CD14-positive monocyte (primary cell): ENCODE data around the gene VPS8. TPM values are rescaled to one million over a fixed set of nuclear protein-coding genes. Genes with fewer than 3 reads are reported as not detected.

Source experiments
- DNase-seq, 3 donors: peaks; one replicate each; pipeline ENCODE4 v3.0.0-alpha.2; 2011 to 2022
- H2AFZ ChIP-seq: 2 replicates; pipeline ENCODE4 v1.6.0; 2012; ENCODE audit warnings: mild to moderate bottlenecking, low read depth, low read length, inconsistent platforms; ENCODE audit not compliant: insufficient read depth, poor library complexity, severe bottlenecking
- H3K27ac ChIP-seq, 2 donors: 1 replicate in 1 of 2; 2 replicates in 1 of 2; pipeline ENCODE4 v1.5.1; 2012 to 2013; ENCODE audit warnings: low read length in 2 of 2, control low read depth in 1 of 2, inconsistent platforms in 1 of 2, low read depth in 1 of 2, mild to moderate bottlenecking in 1 of 2
- H3K27me3 ChIP-seq, 2 donors: one replicate each; pipeline versions ENCODE4 v1.6.0 to v1.6.1; 2011 to 2013; ENCODE audit warnings: low read length in 2 of 2; ENCODE audit not compliant: control insufficient read depth in 2 of 2, insufficient read depth in 2 of 2
- H3K36me3 ChIP-seq, 2 donors: replicated peaks in 1 of 2; 1 replicate in 1 of 2; 2 replicates in 1 of 2; pipeline versions ENCODE4 v1.5.1 to v1.6.1; 2012 to 2013; ENCODE audit warnings: low read length in 2 of 2, control low read depth in 1 of 2, inconsistent platforms in 1 of 2, mild to moderate bottlenecking in 1 of 2; ENCODE audit not compliant: insufficient read depth in 2 of 2, control insufficient read depth in 1 of 2
- H3K4me1 ChIP-seq, 2 donors: 1 replicate in 1 of 2; 2 replicates in 1 of 2; pipeline versions ENCODE4 v1.5.1 to v1.6.1; 2012 to 2013; ENCODE audit warnings: low read length in 2 of 2, control low read depth in 1 of 2, inconsistent platforms in 1 of 2, mild to moderate bottlenecking in 1 of 2, moderate library complexity in 1 of 2; ENCODE audit not compliant: insufficient read depth in 2 of 2, control insufficient read depth in 1 of 2
- H3K4me2 ChIP-seq: replicated peaks from 2 replicates; pipeline ENCODE3; 2012; ENCODE audit warnings: low read length, moderate library complexity, mild to moderate bottlenecking; ENCODE audit not compliant: poor library complexity, severe bottlenecking; ENCODE audit errors: extremely low read depth
- H3K4me3 ChIP-seq, 3 experiments: fragments of 200-600 bp in 1 of 3; sonication (generic) in 1 of 3; replicated peaks in 1 of 3; 1 replicate in 2 of 3; 2 replicates in 1 of 3; pipeline ENCODE4 v1.5.1; 2011 to 2013; ENCODE audit warnings: low read length in 3 of 3, mild to moderate bottlenecking in 3 of 3, control low read depth in 2 of 3, low read depth in 2 of 3, inconsistent platforms in 1 of 3, moderate library complexity in 1 of 3
- H3K79me2 ChIP-seq: 2 replicates; pipeline ENCODE4 v1.6.0; 2012; ENCODE audit warnings: mild to moderate bottlenecking, control low read depth, inconsistent platforms, low read length, moderate library complexity; ENCODE audit not compliant: insufficient read depth
- H3K9ac ChIP-seq: 2 replicates; pipeline ENCODE4 v1.6.0; 2017; ENCODE audit warnings: low read length, mild to moderate bottlenecking; ENCODE audit not compliant: insufficient read depth, poor library complexity, severe bottlenecking
- H3K9me3 ChIP-seq, 2 donors: replicated peaks in 1 of 2; 1 replicate in 1 of 2; 2 replicates in 1 of 2; pipeline versions ENCODE4 v1.5.1 to v1.6.1; 2012 to 2013; ENCODE audit warnings: low read length in 2 of 2, control low read depth in 1 of 2; ENCODE audit not compliant: control insufficient read depth in 1 of 2, insufficient read depth in 1 of 2
- H4K20me1 ChIP-seq: 2 replicates; pipeline ENCODE4 v1.6.0; 2012; ENCODE audit warnings: mild to moderate bottlenecking, low read length, control low read depth, moderate library complexity; ENCODE audit not compliant: insufficient read depth
- H3K27ac Mint-ChIP-seq, 7 donors: one replicate each; pipeline ENCODE4 v1.8.0; 2020; ENCODE audit warnings: mild to moderate bottlenecking in 7 of 7, mixed read lengths in 7 of 7, moderate library complexity in 6 of 7, inconsistent platforms in 2 of 7
- H3K27me3 Mint-ChIP-seq, 3 donors: one replicate each; pipeline ENCODE4 v1.8.0; 2021 to 2022; ENCODE audit warnings: low read depth in 3 of 3, mild to moderate bottlenecking in 3 of 3, mixed read lengths in 3 of 3, moderate library complexity in 3 of 3, inconsistent platforms in 1 of 3
- H3K36me3 Mint-ChIP-seq, 2 donors: one replicate each; pipeline ENCODE4 v1.8.0; 2020; ENCODE audit warnings: mixed read lengths in 2 of 2, inconsistent platforms in 1 of 2, mild to moderate bottlenecking in 1 of 2
- H3K4me1 Mint-ChIP-seq: one replicate; pipeline ENCODE4 v1.8.0; 2020; ENCODE audit warnings: mild to moderate bottlenecking, mixed read lengths
- H3K4me3 Mint-ChIP-seq, 2 donors: one replicate each; pipeline ENCODE4 v1.8.0; 2020; ENCODE audit warnings: mild to moderate bottlenecking in 2 of 2, mixed read lengths in 2 of 2, moderate library complexity in 1 of 2
- H3K9me3 Mint-ChIP-seq, 7 donors: one replicate each; pipeline ENCODE4 v1.8.0; 2020 to 2022; ENCODE audit warnings: mixed read lengths in 7 of 7, mild to moderate bottlenecking in 6 of 7, moderate library complexity in 6 of 7, inconsistent platforms in 2 of 7
- CTCF ChIP-seq: fragments of 200-600 bp; IDR thresholded peaks from one replicate; pipeline ENCODE4 v1.8.0; 2022; ENCODE audit warnings: antibody characterized with exemption, mild to moderate bottlenecking
- WGBS: methylation state at CpG from one replicate; pipeline ENCODE4 v1.1.5; 2013; ENCODE audit warnings: missing lambda C conversion rate; ENCODE audit not compliant: insufficient coverage; 5-methylcytosine and 5-hydroxymethylcytosine counted together
- intact Hi-C, 2 donors: fragments of 100-400 bp; cut with micrococcal nuclease; formaldehyde crosslinking; loops; one replicate each; pipeline versions ENCODE4 v1.15.0 to v1.15.1; 2023
- polyA plus RNA-seq, 3 donors: library from polyadenylated mRNA; depleted of rRNA in 1 of 3; unstranded in 2 of 3; stranded (reverse) in 1 of 3; fragments of 300-500 nt in 2 of 3; fragments of >200 nt in 1 of 3; fragmentation: Illumina TruSeq in 2 of 3; gene quantifications; 1 replicate in 2 of 3; 2 replicates in 1 of 3; pipeline ENCODE4 v1.2.3, GENCODE V29; 2012 to 2021

The VPS8 gene
- polyA plus RNA-seq, 3 donors, result 22.0 to 42.3 (median 29.2) TPM

GRCh38 chr3:184981071-184981470 lies 169.1 kb downstream of the VPS8 start:
- H3K36me3 Mint-ChIP-seq, result peaks cover 78 to 87% of the 10 kb centered on the region in 2 donors
- Histone ChIP-seq H3K9ac (no peak overlapping the region), H3K4me3 (no peak overlapping the region), H3K4me1 (no peaks in the 10 kb centered on the region), H4K20me1 (peaks cover 6% of the 10 kb centered on the region), H2AFZ (no peak overlapping the region), H3K36me3 (peaks cover 33 to 83% of the 10 kb centered on the region in 2 donors), H3K4me2 (no peak overlapping the region), H3K27me3 (no peaks in the 10 kb centered on the region), H3K27ac (no peak overlapping the region), H3K79me2 (no peaks in the 10 kb centered on the region), H3K9me3 (no peaks in the 10 kb centered on the region)
- DNase-seq, result no peak
- H3K4me1 Mint-ChIP-seq, result peaks cover 2% of the 10 kb centered on the region
- no peak for TF ChIP-seq CTCF
- no peaks in the 10 kb centered on the region for H3K27me3 Mint-ChIP-seq
- H3K9me3 Mint-ChIP-seq, result peaks cover 0 to 6% (median 0%) of the 10 kb centered on the region in 7 donors
- WGBS, result 80% methylated on average over 1 of the region's 3 CpGs
- H3K4me3 Mint-ChIP-seq, result no peak overlapping the region
- H3K27ac Mint-ChIP-seq, result no peak overlapping the region
- intact Hi-C loops, result no loop called here

- intact Hi-C loops, result no loop called here
- H3K79me2 ChIP-seq, result no peaks in the 10 kb centered on the region
- H3K36me3 ChIP-seq, result peaks cover 39 to 84% of the 10 kb centered on the region in 2 donors
- H3K27ac ChIP-seq, result no peak overlapping the region
- no peak overlapping the region for H3K4me3 Mint-ChIP-seq
- peaks cover 6% of the 10 kb centered on the region for H4K20me1 ChIP-seq
- H3K9me3 ChIP-seq, result no peaks in the 10 kb centered on the region
- H3K9me3 Mint-ChIP-seq, result peaks cover 0 to 2% (median 0%) of the 10 kb centered on the region in 7 donors
- no peaks in the 10 kb centered on the region for H3K4me1 ChIP-seq
- no peak for DNase-seq
- peaks cover 76 to 85% of the 10 kb centered on the region in 2 donors for H3K36me3 Mint-ChIP-seq
- no peak overlapping the region for H2AFZ ChIP-seq
- H3K9ac ChIP-seq, result no peak overlapping the region
- no peak for TF ChIP-seq CTCF
- H3K27ac Mint-ChIP-seq, result peak overlapping the region in 1 of 7 donors; percentile 78
- H3K4me3 ChIP-seq, result no peak overlapping the region
- H3K27me3 ChIP-seq, result no peaks in the 10 kb centered on the region
- H3K27me3 Mint-ChIP-seq, result no peaks in the 10 kb centered on the region
- WGBS, result no CpG with 5 or more reads among the region's 3 CpGs
- no peak overlapping the region for H3K4me2 ChIP-seq
- H3K4me1 Mint-ChIP-seq, result peaks cover 2% of the 10 kb centered on the region
Measured at GRCh38 chr3:184982076-184982475, 170.1 kb downstream of the VPS8 start.
